ENCODE data around the gene HOXB7.

The HOXB7 gene

GRCh38 chr17:48623583-48623982 lies 12.8 kb upstream of the HOXB7 start:
- DNase-seq (ENCODE audit: low read depth): no peak

- DNase-seq (ENCODE audit: low read depth): no peak
Observed at GRCh38 chr17:48622857-48623256, 12.0 kb upstream of the HOXB7 start.

GRCh38 chr17:48621410-48622392 lies 10.9 kb upstream of the HOXB7 start:
- no peak for DNase-seq (ENCODE audit: low read depth)

- DNase-seq (ENCODE audit: low read depth): no peak
Observed at GRCh38 chr17:48620461-48621139, 9.8 kb upstream of the HOXB7 start.

- no peak for DNase-seq (ENCODE audit: low read depth)
Observed at GRCh38 chr17:48619826-48620449, 9.1 kb upstream of the HOXB7 start.

GRCh38 chr17:48618256-48618896 lies 7.6 kb upstream of the HOXB7 start:
- peak; percentile 55 for DNase-seq (ENCODE audit: low read depth)

- DNase-seq (ENCODE audit: low read depth): no peak
Observed at GRCh38 chr17:48617471-48618255, 6.8 kb upstream of the HOXB7 start.

- no peak for DNase-seq (ENCODE audit: low read depth)
Observed at GRCh38 chr17:48616717-48617470, 6.1 kb upstream of the HOXB7 start.

GRCh38 chr17:48615963-48616716 lies 5.3 kb upstream of the HOXB7 start:
- no peak for DNase-seq (ENCODE audit: low read depth)

- DNase-seq (ENCODE audit: low read depth): no peak
Observed at GRCh38 chr17:48615047-48615962, 4.5 kb upstream of the HOXB7 start, which contains the start of gene HOXB8. TSS of gene HOXB8 (minus strand) at chr17:48615292. CDS start at chr17:48614704, 588 bp downstream.

- no peak for DNase-seq (ENCODE audit: low read depth)
Observed at GRCh38 chr17:48613862-48614694, 3.3 kb upstream of the HOXB7 start.

- no peak for DNase-seq (ENCODE audit: low read depth)
Observed at GRCh38 chr17:48612854-48613691, 2.3 kb upstream of the HOXB7 start.

- DNase-seq (ENCODE audit: low read depth): no peak
Observed at GRCh38 chr17:48612456-48612853, 1.6 kb upstream of the HOXB7 start.

- DNase-seq (ENCODE audit: low read depth): no peak
Observed at GRCh38 chr17:48611681-48612455, 1.1 kb upstream of the HOXB7 start.

- DNase-seq (ENCODE audit: low read depth): no peak
Observed at GRCh38 chr17:48611213-48611612, 396 bp upstream of the HOXB7 start.

- no peak for DNase-seq (ENCODE audit: low read depth)
Observed at GRCh38 chr17:48609759-48610281, 997 bp downstream of the HOXB7 start.

Data from T-helper 22 cell (primary cell).